Keratinocyte (primary cell): ENCODE results near the gene POU2F2. TPM values are rescaled to one million over a fixed set of nuclear protein-coding genes. Genes with fewer than 3 reads are reported as not detected.

ENCODE experiments used
- DNase-seq: peaks from one replicate; pipeline ENCODE4 v3.0.0-alpha.2; 2011; ENCODE audit warnings: low read depth, missing footprints, low spot score
- FAIRE-seq: peaks from 2 replicates; lab custom pipeline; 2011; peaks lifted over from hg19 to GRCh38; lab: Jason Lieb, UNC
- H2AFZ ChIP-seq: 2 replicates; pipeline ENCODE4 v1.6.0; 2012; ENCODE audit warnings: low read length, control low read depth, inconsistent platforms; ENCODE audit not compliant: control insufficient read depth
- H3K27ac ChIP-seq: 2 replicates; pipeline ENCODE4 v1.5.1; 2011; ENCODE audit warnings: low read length; ENCODE audit not compliant: control insufficient read depth, insufficient read depth
- H3K27me3 ChIP-seq: 3 replicates; pipeline ENCODE4 v1.6.0; 2011; ENCODE audit warnings: low read length; ENCODE audit not compliant: control insufficient read depth, insufficient read depth; ENCODE audit errors: extremely low read depth
- H3K36me3 ChIP-seq, 2 experiments: 2 replicates in 1 of 2; 3 replicates in 1 of 2; pipeline ENCODE4 v1.5.1; 2011; ENCODE audit warnings: low read length in 2 of 2, mild to moderate bottlenecking in 1 of 2; ENCODE audit not compliant: control insufficient read depth in 2 of 2, insufficient read depth in 2 of 2; ENCODE audit errors: extremely low read depth in 1 of 2
- H3K4me1 ChIP-seq: 3 replicates; pipeline ENCODE4 v1.5.1; 2011; ENCODE audit warnings: low read length; ENCODE audit not compliant: control insufficient read depth, insufficient read depth; ENCODE audit errors: extremely low read depth
- H3K4me2 ChIP-seq: 3 replicates; pipeline ENCODE4 v1.6.0; 2011; ENCODE audit warnings: low read depth, low read length; ENCODE audit not compliant: control insufficient read depth, insufficient read depth; ENCODE audit errors: extremely low read depth
- H3K4me3 ChIP-seq, 3 experiments: fragments of 200-600 bp in 1 of 3; sonication (generic) in 1 of 3; 2 replicates in 2 of 3; 3 replicates in 1 of 3; pipeline ENCODE4 v1.5.1; 2011 to 2016; ENCODE audit warnings: low read length in 3 of 3, mild to moderate bottlenecking in 3 of 3, control low read depth in 2 of 3, inconsistent platforms in 1 of 3, low read depth in 1 of 3, mixed read lengths in 1 of 3, mixed run types in 1 of 3, moderate library complexity in 1 of 3; ENCODE audit not compliant: control insufficient read depth in 2 of 3, insufficient read depth in 2 of 3; ENCODE audit errors: extremely low read depth in 1 of 3
- H3K79me2 ChIP-seq: 2 replicates; pipeline ENCODE4 v1.6.0; 2012; ENCODE audit warnings: low read length; ENCODE audit not compliant: control insufficient read depth, insufficient read depth
- H3K9ac ChIP-seq: 3 replicates; pipeline ENCODE4 v1.6.0; 2011; ENCODE audit warnings: low read length; ENCODE audit not compliant: control insufficient read depth, insufficient read depth; ENCODE audit errors: extremely low read depth
- H3K9me1 ChIP-seq: 3 replicates; pipeline ENCODE4 v1.6.0; 2011; ENCODE audit warnings: low read length; ENCODE audit not compliant: control insufficient read depth, insufficient read depth; ENCODE audit errors: extremely low read depth
- H3K9me3 ChIP-seq: 2 replicates; pipeline ENCODE4 v1.5.1; 2012; ENCODE audit warnings: low read depth, low read length; ENCODE audit not compliant: control insufficient read depth
- H4K20me1 ChIP-seq: 3 replicates; pipeline ENCODE4 v1.6.0; 2011; ENCODE audit warnings: low read length; ENCODE audit not compliant: control insufficient read depth, insufficient read depth; ENCODE audit errors: extremely low read depth
- EZH2 ChIP-seq: IDR thresholded peaks from one replicate; pipeline ENCODE4 v1.6.1; 2012; ENCODE audit warnings: inconsistent platforms, mild to moderate bottlenecking, low read length, moderate library complexity
- dilution Hi-C: fragments of 300-500 bp; cut with MboI; formaldehyde crosslinking; loops from one replicate; pipeline ENCODE4 v1.7.0; 2020; ENCODE audit warnings: low sequenced_read_pairs; ENCODE audit not compliant: extremely low pct_ligation_motif_present
- polyA plus RNA-seq, 5 experiments: library from polyadenylated mRNA; depleted of rRNA in 3 of 5; stranded (reverse) in 3 of 5; stranded (forward) in 1 of 5; unstranded in 1 of 5; fragments of >200 nt; gene quantifications; 1 replicate in 1 of 5; 2 replicates in 3 of 5; 3 replicates in 1 of 5; pipeline versions ENCODE4 v1.2.1 to v1.2.3, GENCODE V29; 2011 to 2012; ENCODE audit warnings: missing spikeins in 2 of 5, low read depth in 1 of 5, low replicate concordance in 1 of 5
- TF ChIP-seq, protein P1 (sequence below), 3 experiments: IDR thresholded peaks in 1 of 3; conservative IDR thresholded peaks in 1 of 3; optimal IDR thresholded peaks in 1 of 3; 2 replicates in 2 of 3; 3 replicates in 1 of 3; pipeline versions ENCODE3 to v1.5.1; 2011; ENCODE audit warnings: low read length in 3 of 3, mild to moderate bottlenecking in 3 of 3, moderate library complexity in 2 of 3, control low read depth in 1 of 3, inconsistent platforms in 1 of 3; ENCODE audit not compliant: insufficient read depth in 2 of 3; ENCODE audit errors: extremely low read depth in 1 of 3

POU2F2 gene
- polyA plus RNA-seq, 1 donor (not counting 4 experiments of a cell fraction or from before 2014, with no cell fraction given) = 7.0 TPM

DNA sequence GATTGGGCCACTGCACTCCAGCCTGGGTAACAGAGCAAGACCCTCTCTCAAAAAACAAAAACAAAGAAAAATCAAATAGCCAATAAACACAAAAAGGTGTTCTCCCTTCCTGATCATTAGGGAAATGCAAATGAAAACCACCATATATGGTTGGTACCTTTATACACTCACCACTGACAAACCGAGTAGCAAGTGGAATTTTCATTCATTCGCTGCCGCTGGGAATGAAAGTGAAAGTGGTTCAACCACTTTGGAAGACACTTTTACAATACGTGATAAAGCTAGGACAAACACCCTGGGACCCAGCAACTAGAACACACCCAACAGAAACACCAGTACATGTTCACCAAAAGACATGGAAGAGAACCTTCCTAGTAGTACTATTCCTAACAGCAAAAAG lies 83.3 kb downstream of the POU2F2 start:
- no peaks in the 10 kb centered on the region for H4K20me1 ChIP-seq
- TF ChIP-seq, protein P1, sequence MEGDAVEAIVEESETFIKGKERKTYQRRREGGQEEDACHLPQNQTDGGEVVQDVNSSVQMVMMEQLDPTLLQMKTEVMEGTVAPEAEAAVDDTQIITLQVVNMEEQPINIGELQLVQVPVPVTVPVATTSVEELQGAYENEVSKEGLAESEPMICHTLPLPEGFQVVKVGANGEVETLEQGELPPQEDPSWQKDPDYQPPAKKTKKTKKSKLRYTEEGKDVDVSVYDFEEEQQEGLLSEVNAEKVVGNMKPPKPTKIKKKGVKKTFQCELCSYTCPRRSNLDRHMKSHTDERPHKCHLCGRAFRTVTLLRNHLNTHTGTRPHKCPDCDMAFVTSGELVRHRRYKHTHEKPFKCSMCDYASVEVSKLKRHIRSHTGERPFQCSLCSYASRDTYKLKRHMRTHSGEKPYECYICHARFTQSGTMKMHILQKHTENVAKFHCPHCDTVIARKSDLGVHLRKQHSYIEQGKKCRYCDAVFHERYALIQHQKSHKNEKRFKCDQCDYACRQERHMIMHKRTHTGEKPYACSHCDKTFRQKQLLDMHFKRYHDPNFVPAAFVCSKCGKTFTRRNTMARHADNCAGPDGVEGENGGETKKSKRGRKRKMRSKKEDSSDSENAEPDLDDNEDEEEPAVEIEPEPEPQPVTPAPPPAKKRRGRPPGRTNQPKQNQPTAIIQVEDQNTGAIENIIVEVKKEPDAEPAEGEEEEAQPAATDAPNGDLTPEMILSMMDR (optimal IDR thresholded peaks at IDR 0.05 in 1 of 3, IDR thresholded peaks at IDR 0.05 in 1 of 3, conservative IDR thresholded peaks at IDR 0.05 in 1 of 3; ENCODE audit: extremely low read depth in 1 of 3, insufficient read depth in 2 of 3, low read length in 3 of 3) = no peak
- TF ChIP-seq EZH2 = no peak
- dilution Hi-C loops = no loop called here
- peak; percentile 89 for FAIRE-seq
- no peak for DNase-seq
- peak overlapping the region; percentile 52 for H3K27ac ChIP-seq
- H3K27me3 ChIP-seq = no peaks in the 10 kb centered on the region
- peak overlapping the region; percentile 13 to 73 (median 62) for H3K4me3 ChIP-seq
- H2AFZ ChIP-seq = peak overlapping the region; percentile 93
- peaks cover 39% of the 10 kb centered on the region for H3K4me1 ChIP-seq
- no peaks in the 10 kb centered on the region for H3K79me2 ChIP-seq
- peak overlapping the region; percentile 96 for H3K4me2 ChIP-seq
- no peaks in the 10 kb centered on the region for H3K36me3 ChIP-seq
- H3K9me3 ChIP-seq = no peaks in the 10 kb centered on the region
- H3K9ac ChIP-seq = peak overlapping the region; percentile 45
- no peaks in the 10 kb centered on the region for H3K9me1 ChIP-seq

DNA sequence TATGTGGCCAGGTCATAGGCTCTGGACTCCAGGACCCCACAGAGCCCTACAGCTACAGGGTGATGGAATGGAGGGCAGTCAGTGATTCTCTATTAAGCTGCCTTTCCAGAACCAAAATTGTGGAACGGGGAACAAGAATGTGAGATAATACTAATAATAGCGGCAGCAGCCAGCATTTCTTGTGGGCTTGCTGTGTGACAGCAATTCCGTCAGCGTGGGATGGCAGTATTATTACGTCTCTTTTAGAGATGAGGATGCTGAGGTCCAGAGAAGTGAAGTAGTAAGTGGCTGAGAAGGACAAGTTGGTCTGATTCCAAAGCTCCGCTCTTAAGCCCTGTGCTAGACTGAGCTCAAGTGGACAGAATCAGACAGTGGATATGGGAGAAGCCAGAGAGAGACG lies 86.7 kb downstream of the POU2F2 start:
- no peaks in the 10 kb centered on the region for H3K27me3 ChIP-seq
- H3K27ac ChIP-seq = no peak overlapping the region
- no peak for FAIRE-seq
- H3K9me3 ChIP-seq = no peaks in the 10 kb centered on the region
- peaks cover 11% of the 10 kb centered on the region for H3K4me1 ChIP-seq
- dilution Hi-C loops = no loop called here
- DNase-seq = no peak
- H3K9me1 ChIP-seq = no peaks in the 10 kb centered on the region
- H3K4me3 ChIP-seq = no peak overlapping the region
- TF ChIP-seq, protein P1 (optimal IDR thresholded peaks at IDR 0.05 in 1 of 3, IDR thresholded peaks at IDR 0.05 in 1 of 3, conservative IDR thresholded peaks at IDR 0.05 in 1 of 3; ENCODE audit: extremely low read depth in 1 of 3, insufficient read depth in 2 of 3, low read length in 3 of 3) = no peak
- TF ChIP-seq EZH2 = no peak
- H3K4me2 ChIP-seq = no peak overlapping the region
- no peaks in the 10 kb centered on the region for H3K79me2 ChIP-seq
- no peaks in the 10 kb centered on the region for H4K20me1 ChIP-seq
- H3K9ac ChIP-seq = no peak overlapping the region
- no peak overlapping the region for H2AFZ ChIP-seq
- no peaks in the 10 kb centered on the region for H3K36me3 ChIP-seq
